Amygdala (tissue), 56 donors: ENCODE data around the gene RAPGEF1.
"Not testable (repeated sequence)": the region's sequence is repeated elsewhere in the genome, so short reads cannot be mapped to it uniquely, and the experiment has no call there.

Experiments
- DNase-seq, 56 donors: peaks; one replicate each; lab custom pipeline; 2025; lab: John Stamatoyannopoulos, UW

The RAPGEF1 gene

DNA sequence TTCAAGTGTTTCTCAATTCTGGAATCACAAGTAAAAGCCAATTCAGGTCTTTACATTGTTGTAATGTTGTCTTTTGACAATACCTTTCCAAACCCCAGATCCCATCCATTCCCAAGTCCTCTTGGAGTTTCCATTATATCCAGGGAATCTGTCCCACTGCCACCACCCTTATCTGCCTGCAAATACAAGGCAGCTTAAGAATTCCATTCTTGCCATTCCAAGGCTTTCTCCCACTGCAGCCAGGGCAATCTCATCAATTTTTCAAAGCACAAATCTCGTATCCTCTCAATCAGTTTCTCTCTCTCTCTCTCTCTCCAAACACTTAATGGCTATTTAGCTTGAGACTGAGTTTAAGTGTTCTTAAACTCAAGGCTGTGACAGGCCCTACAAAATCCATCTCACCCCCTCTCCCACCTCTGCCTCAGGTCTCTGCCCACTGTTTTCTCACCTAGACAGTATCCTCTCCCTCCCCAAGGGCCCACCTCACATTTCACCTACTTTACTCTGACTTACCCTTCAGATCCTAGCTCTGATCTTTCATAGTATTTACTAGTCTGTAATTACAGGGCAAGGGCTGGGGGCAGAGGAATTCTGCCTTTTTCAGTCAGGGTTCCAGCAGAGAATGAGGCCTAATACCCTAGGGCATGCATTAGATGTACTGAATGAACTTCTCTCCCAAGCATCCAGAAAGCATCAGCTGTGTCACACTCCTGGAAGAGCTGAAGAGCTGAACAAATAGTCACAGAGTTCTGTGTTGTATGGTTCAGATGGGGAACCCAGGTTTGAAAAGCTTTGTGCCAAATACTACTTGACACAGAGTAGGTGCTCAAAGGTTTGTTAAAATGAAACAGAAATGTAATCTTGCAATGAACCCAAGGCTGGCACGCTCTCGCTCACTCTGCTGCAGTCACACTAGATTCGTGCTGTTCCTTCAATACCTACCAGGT lies 46.0 kb downstream of the RAPGEF1 start:
- DNase-seq: no peak

DNA sequence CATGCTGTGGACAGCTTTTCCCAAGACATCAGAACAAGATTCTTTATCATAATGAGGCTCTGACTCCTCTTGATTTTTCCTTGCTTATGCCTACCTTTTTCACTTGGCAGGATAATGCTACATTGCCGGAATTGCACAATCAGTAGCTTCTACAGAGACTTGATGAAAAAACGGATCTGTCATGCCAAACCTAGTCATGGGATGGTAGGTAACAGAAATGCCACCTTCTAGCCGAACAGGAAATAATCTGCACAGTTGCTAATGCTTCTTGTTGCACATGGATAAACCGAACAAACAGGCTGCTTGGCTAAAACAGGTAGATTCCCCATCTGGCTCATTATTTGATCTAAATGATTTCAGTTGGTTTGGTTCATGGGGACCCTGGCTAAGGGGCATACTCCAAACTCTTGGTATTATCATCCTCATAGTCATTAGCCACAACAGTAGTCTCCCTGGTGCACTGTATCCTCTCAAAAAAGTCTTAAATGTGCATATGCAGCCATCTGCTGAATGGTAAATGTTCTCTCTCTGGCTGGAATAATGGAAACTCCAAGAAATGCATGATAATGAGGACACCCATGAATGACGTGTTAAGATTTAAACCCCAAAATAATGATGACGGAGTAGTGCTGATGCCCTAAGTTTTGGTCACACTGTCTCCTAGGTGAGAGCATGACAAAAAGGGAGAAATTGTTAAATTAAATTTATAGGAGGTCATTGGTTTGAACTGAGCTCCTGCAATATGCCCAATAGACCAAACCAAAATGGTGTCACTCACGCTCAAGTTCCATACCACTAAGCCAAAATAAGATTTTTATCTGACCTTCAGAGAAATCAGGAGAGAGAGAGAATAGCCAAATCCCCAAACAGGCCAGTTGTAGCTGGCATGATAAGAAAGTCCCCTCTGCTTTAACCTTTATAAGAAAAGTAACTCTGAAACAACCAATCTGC lies 47.0 kb downstream of the RAPGEF1 start:
- no peak for DNase-seq

GRCh38 chr9:131691969-131692611 lies 47.8 kb downstream of the RAPGEF1 start:
- no peak for DNase-seq

DNA sequence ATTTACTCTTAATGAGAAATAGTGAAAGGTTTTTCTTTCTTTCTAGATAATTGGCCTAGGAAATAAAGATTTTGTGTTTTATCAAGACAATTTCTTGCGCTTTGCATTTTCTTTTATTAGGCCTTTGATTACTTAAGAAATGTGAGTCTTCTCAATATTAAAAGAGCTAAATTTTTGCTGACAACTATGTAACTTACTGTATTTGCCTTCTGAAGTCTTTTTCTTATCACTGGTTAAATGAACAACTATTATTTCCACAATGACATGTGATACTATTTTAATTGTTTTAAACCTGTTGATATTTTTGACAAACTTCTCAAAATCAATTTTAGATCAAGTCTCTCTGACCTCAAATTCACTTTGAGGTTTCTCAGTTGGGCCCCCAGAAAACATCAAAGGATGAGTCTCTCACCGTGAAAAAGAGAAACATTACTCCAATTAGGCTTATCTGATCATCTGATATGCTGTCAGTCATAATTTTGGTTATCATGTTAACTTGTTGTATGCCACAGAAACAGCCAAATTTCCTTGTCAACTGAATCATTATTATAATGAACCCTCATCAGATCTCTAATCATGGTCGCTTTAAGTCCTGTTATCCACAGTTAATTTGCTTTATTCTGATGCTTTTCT lies 48.8 kb downstream of the RAPGEF1 start:
- DNase-seq: no peak

DNA sequence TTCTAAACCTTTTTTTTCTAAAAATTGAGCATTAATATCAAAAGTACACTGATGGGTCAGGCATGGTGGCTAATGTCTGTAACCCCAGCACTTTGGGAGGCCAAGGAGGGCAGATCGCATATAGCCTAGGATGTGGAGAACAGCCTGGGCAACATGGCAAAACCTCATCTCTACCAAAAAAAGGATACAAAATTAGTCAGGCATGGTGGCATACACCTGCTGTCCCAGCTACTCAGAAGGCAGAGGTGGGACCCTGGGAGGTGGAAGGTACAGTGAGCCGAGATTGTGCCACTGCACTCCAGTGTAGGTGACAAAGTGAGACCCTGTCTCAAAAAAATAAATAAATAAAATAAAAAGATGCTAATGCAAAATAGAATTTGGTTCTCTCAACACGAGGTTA lies 49.4 kb downstream of the RAPGEF1 start:
- DNase-seq: no peak

DNA sequence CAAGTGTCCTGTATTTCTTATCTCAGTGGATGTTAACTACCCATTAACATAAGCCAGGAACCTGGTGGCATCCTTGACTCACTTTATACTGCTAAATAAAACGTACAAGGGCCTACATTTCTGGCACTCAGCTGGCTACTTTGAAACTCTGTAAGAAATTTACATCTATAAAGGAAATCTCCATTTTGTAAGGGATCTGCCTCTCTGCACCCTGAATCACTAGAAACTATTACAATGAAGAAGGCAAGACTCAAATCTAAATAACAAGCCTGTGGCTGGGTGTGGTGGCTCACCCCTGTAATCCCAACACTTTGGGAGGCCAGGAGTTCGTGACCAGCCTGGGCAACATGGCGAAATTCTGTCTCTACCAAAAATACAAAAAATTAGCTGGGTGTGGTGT lies 51.5 kb downstream of the RAPGEF1 start:
- no peak for DNase-seq

DNA sequence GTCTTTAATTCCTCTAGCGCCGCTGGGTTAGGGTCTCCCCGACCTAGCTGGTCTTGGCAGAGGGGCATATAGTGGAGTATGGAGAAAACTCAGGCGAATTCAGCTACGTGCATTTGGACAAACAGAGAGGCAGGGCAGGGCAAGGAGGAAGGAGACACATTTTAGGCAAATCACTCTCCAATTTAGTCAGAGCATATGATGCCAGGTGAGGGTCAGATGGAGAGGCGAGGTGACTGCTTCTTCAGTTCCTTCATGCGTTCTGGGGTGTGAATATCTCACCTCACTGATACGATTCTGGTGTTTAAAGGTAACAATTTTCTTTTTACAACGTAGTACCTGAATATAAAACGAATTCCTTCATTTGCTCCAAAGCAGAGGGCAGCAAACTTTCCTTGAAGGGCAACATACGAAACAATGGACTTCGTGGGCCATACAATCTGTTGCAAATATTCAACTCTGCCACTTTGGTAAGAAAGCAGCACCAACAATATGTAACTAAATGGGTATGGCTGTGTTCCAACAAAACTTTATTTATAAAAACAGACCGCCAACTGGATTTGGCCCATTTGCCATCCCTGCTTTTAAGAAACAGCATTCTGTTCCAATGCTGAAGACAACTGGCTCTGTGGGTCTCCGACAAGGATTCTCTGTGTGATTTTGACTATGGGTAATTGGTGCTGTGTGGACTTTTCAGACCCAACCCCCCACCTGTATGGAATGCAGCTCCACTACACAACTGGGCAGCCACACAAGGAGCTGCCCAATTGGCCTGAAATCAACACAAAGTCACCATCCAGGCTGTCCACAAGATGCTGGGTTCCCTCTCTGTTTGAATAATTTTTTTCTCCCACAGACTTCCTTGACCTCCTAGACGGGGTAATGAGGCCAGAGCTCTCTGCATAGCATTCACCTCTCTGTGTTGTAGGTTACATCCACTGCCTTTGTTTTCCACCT lies 53.8 kb downstream of the RAPGEF1 start:
- DNase-seq: no peak

GRCh38 chr9:131683094-131683493 lies 56.8 kb downstream of the RAPGEF1 start:
- DNase-seq: not testable (repeated sequence)

DNA sequence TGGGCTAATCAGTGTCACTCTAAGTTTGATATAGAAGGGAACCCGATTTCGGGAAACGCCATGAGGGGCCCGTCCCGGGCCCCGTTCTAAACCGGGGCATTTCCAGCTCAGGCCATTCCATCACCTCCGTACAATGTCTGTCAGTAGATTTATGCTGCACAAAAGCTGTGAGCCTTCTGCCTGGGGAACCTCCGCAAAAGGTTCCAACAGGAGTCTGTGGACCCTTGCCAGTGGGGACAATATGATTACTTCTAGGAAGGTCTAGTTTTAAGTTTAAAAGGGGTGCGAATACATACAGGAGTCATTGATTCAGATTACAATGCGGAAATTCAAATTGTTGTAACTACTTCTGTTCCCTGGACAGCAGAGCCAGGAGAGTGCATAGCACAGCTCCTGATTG lies 57.6 kb downstream of the RAPGEF1 start:
- DNase-seq: no peak

DNA sequence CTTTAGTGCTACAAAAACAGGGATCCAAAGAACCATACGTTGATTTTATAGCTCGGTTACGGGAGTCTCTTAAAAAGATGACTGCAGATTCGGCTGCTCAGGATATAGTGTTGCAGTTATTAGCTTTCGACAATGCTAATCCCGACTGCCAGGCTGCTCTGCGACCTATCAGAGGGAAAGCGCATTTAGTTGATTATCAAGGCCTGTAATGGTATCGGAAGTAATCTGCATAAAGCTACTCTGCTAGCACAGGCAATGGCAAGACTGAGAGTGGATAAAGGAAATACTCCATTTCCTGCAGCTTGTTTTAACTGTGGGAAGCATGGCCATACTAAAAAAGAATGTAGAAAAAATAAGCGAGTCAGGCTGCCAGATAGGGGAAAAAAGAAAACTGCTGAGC lies 58.0 kb downstream of the RAPGEF1 start:
- not testable (repeated sequence) for DNase-seq

DNA sequence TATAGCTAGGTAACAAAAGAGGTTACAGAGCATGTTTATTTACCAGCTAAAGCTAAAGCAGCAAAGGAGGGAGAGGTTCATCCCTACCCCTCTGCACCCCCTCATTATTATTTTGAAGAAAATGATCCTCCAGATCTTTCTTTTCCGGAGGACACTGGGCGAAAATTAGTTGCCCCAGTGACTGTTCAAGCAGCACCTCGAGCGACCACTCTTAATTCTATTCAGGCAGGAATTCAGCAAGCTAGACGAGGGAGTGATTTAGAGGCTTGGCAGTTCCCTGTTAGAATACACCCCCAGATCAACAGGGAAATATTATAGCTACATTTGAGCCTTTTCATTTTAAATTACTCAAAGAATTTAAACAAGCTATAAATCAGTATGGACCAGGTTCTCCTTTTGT lies 58.8 kb downstream of the RAPGEF1 start:
- DNase-seq: not testable (repeated sequence)

- no peak for DNase-seq
Measured at GRCh38 chr9:131679261-131680020, 60.4 kb downstream of the RAPGEF1 start.

GRCh38 chr9:131678499-131679111 lies 61.3 kb downstream of the RAPGEF1 start:
- peak in 1 of 56 donors; percentile 14 for DNase-seq

DNA sequence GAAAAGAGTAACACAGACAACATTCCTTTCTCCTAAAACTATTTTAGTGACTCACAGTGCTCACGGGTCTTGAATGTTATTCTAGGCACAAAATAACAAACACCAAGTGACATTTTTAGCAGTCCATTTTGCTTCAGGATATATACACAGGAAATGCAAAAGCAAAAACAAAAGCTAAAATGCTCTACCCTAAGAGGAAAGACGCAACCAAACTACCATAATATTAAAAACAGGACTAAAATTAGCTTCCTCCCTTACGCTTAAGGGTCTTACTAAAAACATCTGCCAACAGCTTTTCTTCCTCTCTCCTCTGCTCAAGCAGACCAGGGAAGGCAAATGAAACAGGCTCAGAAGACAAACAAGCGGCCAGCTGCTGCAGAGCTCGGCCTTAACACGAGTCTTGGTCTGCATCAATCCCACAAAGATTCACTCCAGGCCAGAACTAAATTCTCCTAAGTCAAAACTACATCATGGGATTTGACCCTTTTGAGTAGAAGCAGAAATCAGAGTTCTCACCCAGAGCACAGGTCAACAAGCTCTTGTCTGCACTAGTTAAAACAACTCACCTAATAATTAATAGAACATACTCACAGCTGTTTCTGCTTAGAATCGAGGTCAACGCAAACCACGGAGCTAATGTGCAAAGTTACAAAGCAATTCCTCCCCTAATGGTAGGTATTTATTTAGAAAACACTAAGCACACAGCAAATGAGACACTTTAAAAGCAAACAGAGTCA lies 62.3 kb downstream of the RAPGEF1 start:
- no peak for DNase-seq

GRCh38 chr9:131677049-131677443 lies 62.8 kb downstream of the RAPGEF1 start:
- no peak for DNase-seq

- no peak for DNase-seq
Measured at GRCh38 chr9:131676431-131676972, 63.4 kb downstream of the RAPGEF1 start.
